H1 (cell line): ENCODE measurements around the gene SLC30A10. TPM values are rescaled to one million over a fixed set of nuclear protein-coding genes. Genes with fewer than 3 reads are reported as not detected.

Source experiments
- NANOG ChIP-seq: IDR thresholded peaks from 2 replicates; pipeline ENCODE4 v1.6.1; 2011; ENCODE audit warnings: low read length, low read depth, mild to moderate bottlenecking, inconsistent platforms; ENCODE audit not compliant: insufficient read depth, poor library complexity, severe bottlenecking
- polyA plus RNA-seq, 7 experiments: library from polyadenylated mRNA; depleted of rRNA in 3 of 7; stranded (reverse) in 5 of 7; unstranded in 2 of 7; fragments of >200 nt in 5 of 7; fragments of 200-250 nt in 2 of 7; gene quantifications; 1 replicate in 5 of 7; 2 replicates in 1 of 7; 4 replicates in 1 of 7; pipeline versions ENCODE4 v1.2.1 to v1.2.3, GENCODE V29; 2011 to 2013; ENCODE audit warnings: missing spikeins in 2 of 7, mixed read lengths in 2 of 7
- total RNA-seq: library from RNA; stranded (reverse); fragmentation: NEBNext Ultra II Directional; extraction: Animal tissue kit (Norgen Biotek cat#: 25700); gene quantifications from 2 replicates; pipeline ENCODE4 v1.2.1, GENCODE V29; 2021

The SLC30A10 gene
- total and polyA plus RNA-seq, 2 of the 8 experiments (the other 6 are each of a cell fraction or from before 2014, with no cell fraction given) = 0.23 to 0.61 TPM

DNA sequence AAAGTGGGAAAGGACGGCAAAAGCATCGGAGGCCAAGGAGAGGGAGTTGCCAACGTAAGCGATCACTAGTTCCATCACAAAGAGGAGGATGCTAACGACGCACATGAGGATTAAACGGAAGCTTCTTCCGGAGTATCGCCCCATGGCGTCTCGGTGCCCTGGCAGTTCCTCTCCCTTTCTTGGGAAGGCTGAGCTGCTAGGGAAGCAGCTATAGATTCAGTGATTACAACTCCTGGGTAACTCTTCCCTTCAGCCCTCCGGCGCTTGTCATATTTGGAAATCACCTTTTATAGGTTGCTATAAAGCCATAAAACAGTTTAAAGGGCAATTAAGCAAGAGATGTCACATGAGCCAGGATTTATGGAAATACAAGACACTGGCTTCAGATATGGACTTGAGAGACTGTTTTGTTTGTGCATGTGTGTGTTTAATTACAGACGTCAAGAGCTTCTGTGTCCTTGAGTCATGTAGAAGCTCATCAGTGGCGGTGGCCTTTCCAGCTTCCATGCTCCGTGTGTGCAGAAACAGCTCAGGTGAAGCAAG lies 30.6 kb upstream of the SLC30A10 start (continued):
- TF ChIP-seq NANOG = no peak
